Keratinocyte (primary cell): ENCODE results near the gene ADGRB3. TPM values are rescaled to one million over a fixed set of nuclear protein-coding genes. Genes with fewer than 3 reads are reported as not detected.

Experiments
- DNase-seq: peaks from one replicate; pipeline ENCODE4 v3.0.0-alpha.2; 2011; ENCODE audit warnings: low read depth, missing footprints, low spot score
- FAIRE-seq: peaks from 2 replicates; lab custom pipeline; 2011; peaks lifted over from hg19 to GRCh38; lab: Jason Lieb, UNC
- H2AFZ ChIP-seq: 2 replicates; pipeline ENCODE4 v1.6.0; 2012; ENCODE audit warnings: low read length, control low read depth, inconsistent platforms; ENCODE audit not compliant: control insufficient read depth
- H3K27ac ChIP-seq: 2 replicates; pipeline ENCODE4 v1.5.1; 2011; ENCODE audit warnings: low read length; ENCODE audit not compliant: control insufficient read depth, insufficient read depth
- H3K27me3 ChIP-seq: 3 replicates; pipeline ENCODE4 v1.6.0; 2011; ENCODE audit warnings: low read length; ENCODE audit not compliant: control insufficient read depth, insufficient read depth; ENCODE audit errors: extremely low read depth
- H3K36me3 ChIP-seq, 2 experiments: 2 replicates in 1 of 2; 3 replicates in 1 of 2; pipeline ENCODE4 v1.5.1; 2011; ENCODE audit warnings: low read length in 2 of 2, mild to moderate bottlenecking in 1 of 2; ENCODE audit not compliant: control insufficient read depth in 2 of 2, insufficient read depth in 2 of 2; ENCODE audit errors: extremely low read depth in 1 of 2
- H3K4me1 ChIP-seq: 3 replicates; pipeline ENCODE4 v1.5.1; 2011; ENCODE audit warnings: low read length; ENCODE audit not compliant: control insufficient read depth, insufficient read depth; ENCODE audit errors: extremely low read depth
- H3K4me2 ChIP-seq: 3 replicates; pipeline ENCODE4 v1.6.0; 2011; ENCODE audit warnings: low read depth, low read length; ENCODE audit not compliant: control insufficient read depth, insufficient read depth; ENCODE audit errors: extremely low read depth
- H3K4me3 ChIP-seq, 3 experiments: fragments of 200-600 bp in 1 of 3; sonication (generic) in 1 of 3; 2 replicates in 2 of 3; 3 replicates in 1 of 3; pipeline ENCODE4 v1.5.1; 2011 to 2016; ENCODE audit warnings: low read length in 3 of 3, mild to moderate bottlenecking in 3 of 3, control low read depth in 2 of 3, inconsistent platforms in 1 of 3, low read depth in 1 of 3, mixed read lengths in 1 of 3, mixed run types in 1 of 3, moderate library complexity in 1 of 3; ENCODE audit not compliant: control insufficient read depth in 2 of 3, insufficient read depth in 2 of 3; ENCODE audit errors: extremely low read depth in 1 of 3
- H3K79me2 ChIP-seq: 2 replicates; pipeline ENCODE4 v1.6.0; 2012; ENCODE audit warnings: low read length; ENCODE audit not compliant: control insufficient read depth, insufficient read depth
- H3K9ac ChIP-seq: 3 replicates; pipeline ENCODE4 v1.6.0; 2011; ENCODE audit warnings: low read length; ENCODE audit not compliant: control insufficient read depth, insufficient read depth; ENCODE audit errors: extremely low read depth
- H3K9me1 ChIP-seq: 3 replicates; pipeline ENCODE4 v1.6.0; 2011; ENCODE audit warnings: low read length; ENCODE audit not compliant: control insufficient read depth, insufficient read depth; ENCODE audit errors: extremely low read depth
- H3K9me3 ChIP-seq: 2 replicates; pipeline ENCODE4 v1.5.1; 2012; ENCODE audit warnings: low read depth, low read length; ENCODE audit not compliant: control insufficient read depth
- H4K20me1 ChIP-seq: 3 replicates; pipeline ENCODE4 v1.6.0; 2011; ENCODE audit warnings: low read length; ENCODE audit not compliant: control insufficient read depth, insufficient read depth; ENCODE audit errors: extremely low read depth
- EZH2 ChIP-seq: IDR thresholded peaks from one replicate; pipeline ENCODE4 v1.6.1; 2012; ENCODE audit warnings: inconsistent platforms, mild to moderate bottlenecking, low read length, moderate library complexity
- dilution Hi-C: fragments of 300-500 bp; cut with MboI; formaldehyde crosslinking; loops from one replicate; pipeline ENCODE4 v1.7.0; 2020; ENCODE audit warnings: low sequenced_read_pairs; ENCODE audit not compliant: extremely low pct_ligation_motif_present
- polyA plus RNA-seq, 5 experiments: library from polyadenylated mRNA; depleted of rRNA in 3 of 5; stranded (reverse) in 3 of 5; stranded (forward) in 1 of 5; unstranded in 1 of 5; fragments of >200 nt; gene quantifications; 1 replicate in 1 of 5; 2 replicates in 3 of 5; 3 replicates in 1 of 5; pipeline versions ENCODE4 v1.2.1 to v1.2.3, GENCODE V29; 2011 to 2012; ENCODE audit warnings: missing spikeins in 2 of 5, low read depth in 1 of 5, low replicate concordance in 1 of 5
- TF ChIP-seq, protein P1 (sequence below), 3 experiments: IDR thresholded peaks in 1 of 3; conservative IDR thresholded peaks in 1 of 3; optimal IDR thresholded peaks in 1 of 3; 2 replicates in 2 of 3; 3 replicates in 1 of 3; pipeline versions ENCODE3 to v1.5.1; 2011; ENCODE audit warnings: low read length in 3 of 3, mild to moderate bottlenecking in 3 of 3, moderate library complexity in 2 of 3, control low read depth in 1 of 3, inconsistent platforms in 1 of 3; ENCODE audit not compliant: insufficient read depth in 2 of 3; ENCODE audit errors: extremely low read depth in 1 of 3

The ADGRB3 gene
- polyA plus RNA-seq, 1 donor (not counting 4 experiments of a cell fraction or from before 2014, with no cell fraction given): not detected

GRCh38 chr6:68915586-68915985, 280.5 kb downstream of the ADGRB3 start:
- no peak for TF ChIP-seq EZH2
- TF ChIP-seq, protein P1, sequence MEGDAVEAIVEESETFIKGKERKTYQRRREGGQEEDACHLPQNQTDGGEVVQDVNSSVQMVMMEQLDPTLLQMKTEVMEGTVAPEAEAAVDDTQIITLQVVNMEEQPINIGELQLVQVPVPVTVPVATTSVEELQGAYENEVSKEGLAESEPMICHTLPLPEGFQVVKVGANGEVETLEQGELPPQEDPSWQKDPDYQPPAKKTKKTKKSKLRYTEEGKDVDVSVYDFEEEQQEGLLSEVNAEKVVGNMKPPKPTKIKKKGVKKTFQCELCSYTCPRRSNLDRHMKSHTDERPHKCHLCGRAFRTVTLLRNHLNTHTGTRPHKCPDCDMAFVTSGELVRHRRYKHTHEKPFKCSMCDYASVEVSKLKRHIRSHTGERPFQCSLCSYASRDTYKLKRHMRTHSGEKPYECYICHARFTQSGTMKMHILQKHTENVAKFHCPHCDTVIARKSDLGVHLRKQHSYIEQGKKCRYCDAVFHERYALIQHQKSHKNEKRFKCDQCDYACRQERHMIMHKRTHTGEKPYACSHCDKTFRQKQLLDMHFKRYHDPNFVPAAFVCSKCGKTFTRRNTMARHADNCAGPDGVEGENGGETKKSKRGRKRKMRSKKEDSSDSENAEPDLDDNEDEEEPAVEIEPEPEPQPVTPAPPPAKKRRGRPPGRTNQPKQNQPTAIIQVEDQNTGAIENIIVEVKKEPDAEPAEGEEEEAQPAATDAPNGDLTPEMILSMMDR (optimal IDR thresholded peaks at IDR 0.05 in 1 of 3, IDR thresholded peaks at IDR 0.05 in 1 of 3, conservative IDR thresholded peaks at IDR 0.05 in 1 of 3; ENCODE audit: extremely low read depth in 1 of 3, insufficient read depth in 2 of 3, low read length in 3 of 3): no peak
- DNase-seq: no peak
- no peaks in the 10 kb centered on the region for H3K36me3 ChIP-seq
- H3K4me2 ChIP-seq: no peak overlapping the region
- no peaks in the 10 kb centered on the region for H3K27me3 ChIP-seq
- no peaks in the 10 kb centered on the region for H3K4me1 ChIP-seq
- H3K9me3 ChIP-seq: no peaks in the 10 kb centered on the region
- H3K79me2 ChIP-seq: no peaks in the 10 kb centered on the region
- no peak overlapping the region for H3K27ac ChIP-seq
- no peaks in the 10 kb centered on the region for H4K20me1 ChIP-seq
- no peak overlapping the region for H3K4me3 ChIP-seq
- no peak overlapping the region for H3K9ac ChIP-seq
- dilution Hi-C loops: no loop called here
- no peaks in the 10 kb centered on the region for H3K9me1 ChIP-seq
- no peak overlapping the region for H2AFZ ChIP-seq
- FAIRE-seq: no peak

- no peak for DNase-seq
- no peak overlapping the region for H3K27ac ChIP-seq
- H2AFZ ChIP-seq: no peak overlapping the region
- TF ChIP-seq EZH2: no peak
- TF ChIP-seq, protein P1 (optimal IDR thresholded peaks at IDR 0.05 in 1 of 3, IDR thresholded peaks at IDR 0.05 in 1 of 3, conservative IDR thresholded peaks at IDR 0.05 in 1 of 3; ENCODE audit: extremely low read depth in 1 of 3, insufficient read depth in 2 of 3, low read length in 3 of 3): no peak
- no peak overlapping the region for H3K9ac ChIP-seq
- no peak overlapping the region for H3K4me3 ChIP-seq
- no peaks in the 10 kb centered on the region for H3K4me1 ChIP-seq
- FAIRE-seq: no peak
- H4K20me1 ChIP-seq: no peaks in the 10 kb centered on the region
- H3K36me3 ChIP-seq: no peaks in the 10 kb centered on the region
- H3K79me2 ChIP-seq: no peaks in the 10 kb centered on the region
- H3K9me1 ChIP-seq: no peaks in the 10 kb centered on the region
- no peak overlapping the region for H3K4me2 ChIP-seq
- no peaks in the 10 kb centered on the region for H3K9me3 ChIP-seq
- no peaks in the 10 kb centered on the region for H3K27me3 ChIP-seq
- dilution Hi-C loops: no loop called here
Measured at GRCh38 chr6:68919537-68919936, 284.5 kb downstream of the ADGRB3 start.
